Measurements from ENCODE around the gene HSPBP1. TPM values are rescaled to one million over a fixed set of nuclear protein-coding genes. Genes with fewer than 3 reads are reported as not detected.
A peak's percentile ranks its signal among the peaks of the same experiment; 100 is the strongest.

Gene HSPBP1
- total RNA-seq, 1 experiment from 2014 or later: 92.3 TPM

- H3K27me3 ChIP-seq (ENCODE audit: control insufficient read depth, insufficient read depth, low read length): no peaks in the 10 kb centered on the region
- H3K36me3 ChIP-seq (replicated peaks; ENCODE audit: control insufficient read depth, insufficient read depth, low read length): no peaks in the 10 kb centered on the region
- DNase-seq: peak; percentile 66
- no peak overlapping the region for H3K4me3 ChIP-seq (ENCODE audit: insufficient read depth, low read depth, low read length)
Measured at GRCh38 chr19:55220525-55220924, 59.4 kb downstream of the HSPBP1 start.

GRCh38 chr19:55216461-55217198 lies 63.3 kb downstream of the HSPBP1 start:
- H3K27me3 ChIP-seq (ENCODE audit: control insufficient read depth, insufficient read depth, low read length): no peaks in the 10 kb centered on the region
- DNase-seq: peak; percentile 91
- H3K4me3 ChIP-seq (ENCODE audit: insufficient read depth, low read depth, low read length): peak overlapping the region; percentile 81
- H3K36me3 ChIP-seq (replicated peaks; ENCODE audit: control insufficient read depth, insufficient read depth, low read length): no peaks in the 10 kb centered on the region

- H3K36me3 ChIP-seq (replicated peaks; ENCODE audit: control insufficient read depth, insufficient read depth, low read length): no peaks in the 10 kb centered on the region
- no peaks in the 10 kb centered on the region for H3K27me3 ChIP-seq (ENCODE audit: control insufficient read depth, insufficient read depth, low read length)
- no peak for DNase-seq
- H3K4me3 ChIP-seq (ENCODE audit: insufficient read depth, low read depth, low read length): no peak overlapping the region
Measured at GRCh38 chr19:55213547-55213946, 66.4 kb downstream of the HSPBP1 start.

GRCh38 chr19:55212447-55212846 lies 67.5 kb downstream of the HSPBP1 start:
- Histone ChIP-seq H3K36me3 (replicated peaks; ENCODE audit: control insufficient read depth, insufficient read depth, low read length) (no peaks in the 10 kb centered on the region), H3K27me3 (ENCODE audit: control insufficient read depth, insufficient read depth, low read length) (no peaks in the 10 kb centered on the region), H3K4me3 (ENCODE audit: insufficient read depth, low read depth, low read length) (no peak overlapping the region)
- DNase-seq: peak; percentile 83

Other genes with a start within 250 kb of the HSPBP1 start
- not detected in 2 replicates for gene GP6, start 241.8 kb downstream of the HSPBP1 start, total RNA-seq (2014; rRNA removed; shearing (Covaris generic))
- gene RDH13, start 217.0 kb downstream of the HSPBP1 start, total RNA-seq (2014; rRNA removed; shearing (Covaris generic)): 21.2 and 24.4 TPM in 2 replicates
- 20.0 and 22.9 TPM in 2 replicates for gene EPS8L1, start 204.2 kb downstream of the HSPBP1 start, total RNA-seq (2014; rRNA removed; shearing (Covaris generic))
- 57.5 and 66.4 TPM in 2 replicates for gene PPP1R12C, start 162.5 kb downstream of the HSPBP1 start, total RNA-seq (2014; rRNA removed; shearing (Covaris generic))
- 33.8 and 44.8 TPM in 2 replicates for gene TNNT1, start 130.9 kb downstream of the HSPBP1 start, total RNA-seq (2014; rRNA removed; shearing (Covaris generic))
- gene TNNI3, start 122.4 kb downstream of the HSPBP1 start, total RNA-seq (2014; rRNA removed; shearing (Covaris generic)): 6.5 and 11.6 TPM in 2 replicates
- 0.15 and 2.2 TPM in 2 replicates for gene DNAAF3, start 113.5 kb downstream of the HSPBP1 start, total RNA-seq (2014; rRNA removed; shearing (Covaris generic))
- gene SYT5, start 99.8 kb downstream of the HSPBP1 start, total RNA-seq (2014; rRNA removed; shearing (Covaris generic)): 0.26 and 0.31 TPM in 2 replicates
- gene PTPRH, start 70.6 kb downstream of the HSPBP1 start, total RNA-seq (2014; rRNA removed; shearing (Covaris generic)): 0.41 and 2.3 TPM in 2 replicates
- 1.2 and 1.7 TPM in 2 replicates for gene TMEM86B, start 51.3 kb downstream of the HSPBP1 start, total RNA-seq (2014; rRNA removed; shearing (Covaris generic))
- gene PPP6R1, start 21.1 kb downstream of the HSPBP1 start, total RNA-seq (2014; rRNA removed; shearing (Covaris generic)): 51.7 and 53.1 TPM in 2 replicates
- 20.3 and 31.3 TPM in 2 replicates for gene BRSK1, start 3.9 kb upstream of the HSPBP1 start, total RNA-seq (2014; rRNA removed; shearing (Covaris generic))
- 0.24 TPM in 1 of 2 replicates, not detected in the other for gene TMEM150B, start 45.2 kb upstream of the HSPBP1 start, total RNA-seq (2014; rRNA removed; shearing (Covaris generic))
- 36.1 and 58.9 TPM in 2 replicates for gene KMT5C, start 59.8 kb upstream of the HSPBP1 start, total RNA-seq (2014; rRNA removed; shearing (Covaris generic))
- 0.17 and 0.30 TPM in 2 replicates for gene COX6B2, start 74.6 kb upstream of the HSPBP1 start, total RNA-seq (2014; rRNA removed; shearing (Covaris generic))
- not detected in 2 replicates for gene GARIN5B, start 83.2 kb upstream of the HSPBP1 start, total RNA-seq (2014; rRNA removed; shearing (Covaris generic))
- gene IL11, start 90.4 kb upstream of the HSPBP1 start, total RNA-seq (2014; rRNA removed; shearing (Covaris generic)): 0.59 and 1.2 TPM in 2 replicates
- gene TMEM190, start 96.7 kb upstream of the HSPBP1 start, total RNA-seq (2014; rRNA removed; shearing (Covaris generic)): not detected in 2 replicates
- 1.0 TPM in 1 of 2 replicates, not detected in the other for gene TMEM238, start 104.2 kb upstream of the HSPBP1 start, total RNA-seq (2014; rRNA removed; shearing (Covaris generic))
- 458 and 505 TPM in 2 replicates for gene RPL28, start 105.8 kb upstream of the HSPBP1 start, total RNA-seq (2014; rRNA removed; shearing (Covaris generic))
- gene UBE2S, start 127.7 kb upstream of the HSPBP1 start, total RNA-seq (2014; rRNA removed; shearing (Covaris generic)): 369 and 380 TPM in 2 replicates
- gene SHISA7, start 163.2 kb upstream of the HSPBP1 start, total RNA-seq (2014; rRNA removed; shearing (Covaris generic)): 0.04 and 0.07 TPM in 2 replicates
- gene ISOC2, start 181.5 kb upstream of the HSPBP1 start, total RNA-seq (2014; rRNA removed; shearing (Covaris generic)): 178 and 185 TPM in 2 replicates
- 1.6 and 3.7 TPM in 2 replicates for gene C19orf85, start 184.6 kb upstream of the HSPBP1 start, total RNA-seq (2014; rRNA removed; shearing (Covaris generic))
- gene ZNF628, start 196.5 kb upstream of the HSPBP1 start, total RNA-seq (2014; rRNA removed; shearing (Covaris generic)): 5.8 and 8.1 TPM in 2 replicates
- 56.0 and 71.2 TPM in 2 replicates for gene NAT14, start 205.1 kb upstream of the HSPBP1 start, total RNA-seq (2014; rRNA removed; shearing (Covaris generic))
- gene SSC5D, start 208.3 kb upstream of the HSPBP1 start, total RNA-seq (2014; rRNA removed; shearing (Covaris generic)): 0.48 and 0.87 TPM in 2 replicates